Measurements from ENCODE around the gene BNIP3.

Gene BNIP3

GRCh38 chr10:132003282-132003924 lies 21.7 kb upstream of the BNIP3 start:
- no peaks in the 10 kb centered on the region for H3K9me3 ChIP-seq (ENCODE audit: insufficient read depth, low read length)
- H3K79me2 ChIP-seq (ENCODE audit: low read length) = no peaks in the 10 kb centered on the region
- H3K27ac ChIP-seq (ENCODE audit: low read length) = no peak overlapping the region
- no peaks in the 10 kb centered on the region for H4K20me1 ChIP-seq (ENCODE audit: insufficient read depth, low read length)
- H2AFZ ChIP-seq (ENCODE audit: low read depth, low read length) = no peak overlapping the region
- no peak overlapping the region for H3K4me2 ChIP-seq (ENCODE audit: low read length)
- H3K36me3 ChIP-seq (replicated peaks; ENCODE audit: low read depth, low read length) = no peaks in the 10 kb centered on the region
- H3K4me1 ChIP-seq (ENCODE audit: low read length) = no peaks in the 10 kb centered on the region
- no peak for TF ChIP-seq CTCF (IDR thresholded peaks at IDR 0.05; ENCODE audit: low read depth, low read length)
- TF ChIP-seq EZH2phosphoT487 (IDR thresholded peaks at IDR 0.05; ENCODE audit: low read depth) = no peak
- no peak overlapping the region for H3K4me3 ChIP-seq (ENCODE audit: low read length)
- no peak overlapping the region for H3K9ac ChIP-seq (ENCODE audit: low read length)
- no peaks in the 10 kb centered on the region for H3K27me3 ChIP-seq (ENCODE audit: low read depth, low read length)

- Histone ChIP-seq H2AFZ (ENCODE audit: low read depth, low read length) (no peak overlapping the region), H3K9me3 (ENCODE audit: insufficient read depth, low read length) (no peaks in the 10 kb centered on the region), H3K27me3 (ENCODE audit: low read depth, low read length) (no peaks in the 10 kb centered on the region), H3K4me2 (ENCODE audit: low read length) (no peak overlapping the region), H3K36me3 (replicated peaks; ENCODE audit: low read depth, low read length) (no peaks in the 10 kb centered on the region), H4K20me1 (ENCODE audit: insufficient read depth, low read length) (no peaks in the 10 kb centered on the region), H3K27ac (ENCODE audit: low read length) (no peak overlapping the region), H3K9ac (ENCODE audit: low read length) (no peak overlapping the region), H3K4me3 (ENCODE audit: low read length) (no peak overlapping the region), H3K79me2 (ENCODE audit: low read length) (no peaks in the 10 kb centered on the region), H3K4me1 (ENCODE audit: low read length) (no peaks in the 10 kb centered on the region)
- no peak for TF ChIP-seq EZH2phosphoT487 (IDR thresholded peaks at IDR 0.05; ENCODE audit: low read depth)
- no peak for TF ChIP-seq CTCF (IDR thresholded peaks at IDR 0.05; ENCODE audit: low read depth, low read length)
Measured at GRCh38 chr10:132002004-132002403, 20.3 kb upstream of the BNIP3 start.

GRCh38 chr10:132001238-132001972 lies 19.7 kb upstream of the BNIP3 start:
- no peak overlapping the region for H3K4me2 ChIP-seq (ENCODE audit: low read length)
- H3K27ac ChIP-seq (ENCODE audit: low read length) = no peak overlapping the region
- H3K27me3 ChIP-seq (ENCODE audit: low read depth, low read length) = no peaks in the 10 kb centered on the region
- H3K4me3 ChIP-seq (ENCODE audit: low read length) = no peak overlapping the region
- H3K36me3 ChIP-seq (replicated peaks; ENCODE audit: low read depth, low read length) = no peaks in the 10 kb centered on the region
- no peak overlapping the region for H3K9ac ChIP-seq (ENCODE audit: low read length)
- no peaks in the 10 kb centered on the region for H3K79me2 ChIP-seq (ENCODE audit: low read length)
- H3K4me1 ChIP-seq (ENCODE audit: low read length) = no peaks in the 10 kb centered on the region
- H4K20me1 ChIP-seq (ENCODE audit: insufficient read depth, low read length) = no peaks in the 10 kb centered on the region
- H2AFZ ChIP-seq (ENCODE audit: low read depth, low read length) = no peak overlapping the region
- H3K9me3 ChIP-seq (ENCODE audit: insufficient read depth, low read length) = no peaks in the 10 kb centered on the region
- no peak for TF ChIP-seq CTCF (IDR thresholded peaks at IDR 0.05; ENCODE audit: low read depth, low read length)
- no peak for TF ChIP-seq EZH2phosphoT487 (IDR thresholded peaks at IDR 0.05; ENCODE audit: low read depth)

- H3K27me3 ChIP-seq (ENCODE audit: low read depth, low read length) = no peaks in the 10 kb centered on the region
- H2AFZ ChIP-seq (ENCODE audit: low read depth, low read length) = no peak overlapping the region
- no peaks in the 10 kb centered on the region for H3K4me1 ChIP-seq (ENCODE audit: low read length)
- H3K36me3 ChIP-seq (replicated peaks; ENCODE audit: low read depth, low read length) = no peaks in the 10 kb centered on the region
- no peaks in the 10 kb centered on the region for H3K9me3 ChIP-seq (ENCODE audit: insufficient read depth, low read length)
- H3K4me3 ChIP-seq (ENCODE audit: low read length) = no peak overlapping the region
- no peak overlapping the region for H3K27ac ChIP-seq (ENCODE audit: low read length)
- no peak overlapping the region for H3K4me2 ChIP-seq (ENCODE audit: low read length)
- no peak overlapping the region for H3K9ac ChIP-seq (ENCODE audit: low read length)
- no peaks in the 10 kb centered on the region for H4K20me1 ChIP-seq (ENCODE audit: insufficient read depth, low read length)
- TF ChIP-seq EZH2phosphoT487 (IDR thresholded peaks at IDR 0.05; ENCODE audit: low read depth) = no peak
- TF ChIP-seq CTCF (IDR thresholded peaks at IDR 0.05; ENCODE audit: low read depth, low read length) = no peak
- H3K79me2 ChIP-seq (ENCODE audit: low read length) = no peaks in the 10 kb centered on the region
Measured at GRCh38 chr10:131998845-131999681, 17.3 kb upstream of the BNIP3 start.

Measured in OCI-LY3 (cell line).